Measurements from ENCODE around the gene MGAT5. TPM values are rescaled to one million over a fixed set of nuclear protein-coding genes. Genes with fewer than 3 reads are reported as not detected.
A peak's percentile ranks its signal among the peaks of the same experiment; 100 is the strongest.

The MGAT5 gene
- total RNA-seq, 2 experiments from 2014 or later = 48.2 to 56.7 TPM

- H3K27ac Mint-ChIP-seq = no peak overlapping the region
- no peak for DNase-seq
- H3K36me3 Mint-ChIP-seq (ENCODE audit: low read depth) = peaks cover 28% of the 10 kb centered on the region
- H3K4me1 Mint-ChIP-seq = peaks cover 90% of the 10 kb centered on the region
- H3K27me3 Mint-ChIP-seq = no peaks in the 10 kb centered on the region
- POLR2A ChIA-PET = no interaction called here
- no peak overlapping the region for H3K4me3 Mint-ChIP-seq
- H3K9me3 Mint-ChIP-seq = no peaks in the 10 kb centered on the region
- CTCF ChIA-PET = no interaction called here
Measured at GRCh38 chr2:134247679-134248078, 6.2 kb upstream of the MGAT5 start.

DNA sequence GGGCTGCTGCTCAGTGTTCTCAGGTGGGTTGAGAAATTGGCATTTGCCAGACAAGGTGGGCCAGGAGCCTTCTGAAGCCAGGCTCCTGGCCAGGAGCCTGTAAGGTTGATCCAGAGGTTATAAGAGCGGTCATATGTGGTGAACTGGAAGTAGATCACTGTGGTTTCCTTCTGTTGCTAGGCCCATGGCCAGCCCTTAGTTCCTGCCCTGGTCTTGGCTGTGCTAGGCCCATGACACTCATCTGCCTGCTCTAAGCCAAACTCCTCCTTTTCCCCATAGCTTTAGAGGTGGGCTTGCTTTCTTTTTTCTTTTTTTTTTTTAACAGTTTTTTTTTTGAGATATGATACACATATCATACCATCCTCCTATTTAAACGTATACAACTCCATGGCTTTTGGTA is 5.0 kb upstream of the MGAT5 start:
- Mint-ChIP-seq H3K27ac (no peak overlapping the region), H3K27me3 (no peaks in the 10 kb centered on the region), H3K9me3 (no peaks in the 10 kb centered on the region), H3K4me3 (no peak overlapping the region), H3K36me3 (ENCODE audit: low read depth) (peaks cover 35% of the 10 kb centered on the region), H3K4me1 (peaks cover 95% of the 10 kb centered on the region)
- DNase-seq = no peak
- ChIA-PET POLR2A (no interaction called here), CTCF (interaction anchor here (0.6 to 1.6 kb wide), 3 partner anchors 11 to 251 kb away, joined by 3 read pairs; no protein-coding TSS in a partner anchor)

GRCh38 chr2:134249755-134250154 is 4.1 kb upstream of the MGAT5 start:
- peaks cover 94% of the 10 kb centered on the region for H3K4me1 Mint-ChIP-seq
- no peaks in the 10 kb centered on the region for H3K9me3 Mint-ChIP-seq
- H3K27me3 Mint-ChIP-seq = no peaks in the 10 kb centered on the region
- POLR2A ChIA-PET = no interaction called here
- no peak overlapping the region for H3K4me3 Mint-ChIP-seq
- H3K36me3 Mint-ChIP-seq (ENCODE audit: low read depth) = peaks cover 40% of the 10 kb centered on the region
- no peak for DNase-seq
- CTCF ChIA-PET = interaction anchor here (0.6 to 1.6 kb wide), 2 partner anchors 12 to 14 kb away, joined by 3 to 4 read pairs; no protein-coding TSS in a partner anchor
- no peak overlapping the region for H3K27ac Mint-ChIP-seq

GRCh38 chr2:134250840-134251461 is 2.9 kb upstream of the MGAT5 start:
- POLR2A ChIA-PET = no interaction called here
- no peak for DNase-seq
- Mint-ChIP-seq H3K9me3 (no peaks in the 10 kb centered on the region), H3K36me3 (ENCODE audit: low read depth) (peaks cover 46% of the 10 kb centered on the region), H3K4me3 (no peak overlapping the region), H3K27me3 (no peaks in the 10 kb centered on the region), H3K27ac (no peak overlapping the region), H3K4me1 (peaks cover 89% of the 10 kb centered on the region)
- CTCF ChIA-PET = no interaction called here

DNA sequence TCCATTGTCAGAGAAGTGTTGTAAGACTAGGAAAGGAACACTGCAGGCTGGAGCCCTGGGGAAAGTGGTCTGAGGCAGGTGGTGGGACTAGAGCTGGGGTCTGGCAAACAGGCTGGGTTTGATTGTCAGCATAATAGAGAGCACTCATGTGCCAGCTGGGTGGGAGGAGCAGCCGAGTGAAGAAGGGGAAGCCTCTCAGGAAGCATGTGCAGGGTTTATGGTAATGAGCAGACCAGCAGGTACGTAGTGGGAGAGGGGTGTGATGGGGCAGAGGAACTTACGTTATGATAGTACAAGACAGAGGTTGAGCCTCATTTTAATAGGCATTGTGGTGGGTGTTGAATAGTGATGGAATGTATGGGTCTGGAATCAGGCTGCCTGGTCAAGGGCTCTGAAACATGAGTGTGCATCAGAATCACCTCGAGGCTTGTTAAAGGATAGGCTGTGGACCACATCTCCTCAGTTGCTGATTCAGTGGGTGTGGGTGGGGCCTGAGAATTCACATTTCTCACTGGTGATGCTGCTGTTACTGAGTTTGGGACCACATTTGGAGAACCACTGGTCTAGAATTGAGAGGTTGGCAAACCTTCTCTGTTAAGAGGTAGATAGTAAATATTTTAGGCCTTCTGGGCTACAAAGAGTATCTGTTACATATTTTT is 1.7 kb upstream of the MGAT5 start:
- POLR2A ChIA-PET = no interaction called here
- Mint-ChIP-seq H3K9me3 (no peaks in the 10 kb centered on the region), H3K4me1 (peaks cover 88% of the 10 kb centered on the region), H3K27ac (no peak overlapping the region), H3K36me3 (ENCODE audit: low read depth) (peaks cover 55% of the 10 kb centered on the region), H3K27me3 (no peaks in the 10 kb centered on the region), H3K4me3 (no peak overlapping the region)
- CTCF ChIA-PET = no interaction called here
- no peak for DNase-seq

DNA sequence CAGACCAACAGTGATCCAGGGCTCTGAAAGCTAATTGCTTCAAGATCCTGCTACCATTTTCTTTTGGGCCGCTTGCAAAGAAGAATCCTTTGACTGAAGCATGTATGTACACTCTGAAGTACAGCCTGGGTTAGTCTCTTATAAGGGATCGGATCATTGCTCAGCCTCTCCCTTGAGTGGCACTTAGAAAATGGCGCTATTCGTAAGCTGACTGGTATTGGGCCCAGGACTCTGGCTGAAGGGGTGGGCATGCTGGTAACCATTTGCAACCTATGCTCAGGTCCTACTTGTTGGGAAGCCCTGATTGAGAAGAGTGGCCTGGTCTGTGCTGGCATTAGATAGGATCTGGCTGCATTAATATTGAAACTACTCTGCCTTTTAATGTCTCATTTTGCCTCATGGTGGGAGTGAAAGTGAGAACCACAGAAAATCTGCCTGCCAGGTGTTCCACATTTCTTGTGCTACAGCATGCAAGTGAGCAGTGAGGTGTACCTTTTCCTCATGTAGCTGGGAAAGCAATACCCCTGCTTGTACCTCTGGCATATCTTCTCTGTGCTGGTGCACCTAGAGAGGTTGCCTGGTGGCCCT is 661 bp upstream of the MGAT5 start:
- Mint-ChIP-seq H3K9me3 (no peaks in the 10 kb centered on the region), H3K4me1 (peaks cover 88% of the 10 kb centered on the region), H3K27me3 (no peaks in the 10 kb centered on the region), H3K27ac (no peak overlapping the region), H3K36me3 (ENCODE audit: low read depth) (peaks cover 61% of the 10 kb centered on the region), H3K4me3 (no peak overlapping the region)
- CTCF ChIA-PET = interaction anchor here (1.3 to 1.5 kb wide), 2 partner anchors 13 to 159 kb away, joined by 3 to 7 read pairs; no protein-coding TSS in a partner anchor
- DNase-seq = no peak
- POLR2A ChIA-PET = no interaction called here

DNA sequence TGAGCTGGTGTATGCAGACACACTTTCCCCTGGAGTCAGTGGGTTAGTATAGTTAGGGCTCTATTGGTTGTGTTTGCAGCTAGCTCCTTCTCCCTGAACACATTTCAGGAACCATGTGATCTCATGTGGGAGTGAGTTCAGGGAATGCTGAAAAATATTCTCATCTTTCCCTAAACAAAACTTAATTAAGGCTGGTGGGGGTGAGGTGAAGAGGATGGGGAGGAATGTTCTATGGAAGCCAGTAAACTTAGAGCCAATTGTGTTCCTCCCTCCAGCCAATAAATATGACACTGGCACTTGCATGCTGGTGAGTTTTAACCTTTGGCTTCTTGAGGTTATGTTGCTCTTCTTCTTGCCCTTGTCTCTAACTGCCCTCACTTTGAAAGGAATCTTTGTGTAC is 952 bp downstream of the MGAT5 start:
- CTCF ChIA-PET = interaction anchor here (1.4 kb wide), 1 partner anchor 9 kb away, joined by 6 read pairs; no protein-coding TSS in a partner anchor
- POLR2A ChIA-PET = no interaction called here
- Mint-ChIP-seq H3K4me3 (no peak overlapping the region), H3K4me1 (peaks cover 89% of the 10 kb centered on the region), H3K9me3 (no peaks in the 10 kb centered on the region), H3K36me3 (ENCODE audit: low read depth) (peaks cover 64% of the 10 kb centered on the region), H3K27ac (no peak overlapping the region), H3K27me3 (no peaks in the 10 kb centered on the region)
- DNase-seq = no peak

DNA sequence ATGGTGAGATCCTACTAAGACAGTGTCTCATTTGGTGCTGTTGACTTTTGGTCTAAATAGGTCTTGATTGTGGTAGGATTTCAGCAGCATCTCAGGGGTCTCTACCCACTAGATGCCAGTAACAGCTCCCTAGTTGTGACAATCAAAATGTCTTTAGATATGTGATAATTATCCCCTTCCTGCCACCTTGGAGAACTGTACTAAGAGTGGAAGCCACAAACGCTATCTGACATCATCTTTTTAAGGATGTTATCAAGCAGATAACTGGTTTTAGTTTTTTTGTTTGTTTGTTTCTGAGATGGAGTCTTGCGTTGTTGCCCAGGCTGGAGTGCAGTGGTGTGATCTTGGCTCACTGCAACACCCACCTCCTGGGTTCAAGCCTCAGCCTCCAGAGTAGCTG is 3.1 kb downstream of the MGAT5 start:
- POLR2A ChIA-PET = no interaction called here

DNA sequence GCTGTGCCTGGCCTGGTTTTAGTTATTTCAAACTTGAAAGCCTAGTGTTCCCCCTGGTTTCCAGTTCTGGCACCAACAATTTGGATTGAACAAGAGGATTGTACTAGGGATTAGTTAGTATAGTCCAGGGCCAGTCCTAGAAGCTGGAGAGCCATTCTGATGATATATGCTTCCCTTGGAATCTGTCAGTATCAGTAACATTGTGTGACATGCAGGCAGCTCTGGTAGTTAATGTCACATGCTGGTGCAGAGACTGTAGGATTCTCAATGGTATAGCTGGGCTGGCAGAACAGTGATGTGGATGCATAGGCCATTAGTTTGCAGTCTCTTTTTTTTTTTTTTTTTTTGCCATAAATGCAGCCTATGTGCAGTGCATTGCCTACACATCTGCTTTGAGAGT is 3.6 kb downstream of the MGAT5 start:
- Mint-ChIP-seq H3K27me3 (no peaks in the 10 kb centered on the region), H3K4me1 (peaks cover 89% of the 10 kb centered on the region), H3K9me3 (no peaks in the 10 kb centered on the region), H3K36me3 (ENCODE audit: low read depth) (peaks cover 60% of the 10 kb centered on the region), H3K27ac (peak overlapping the region; percentile 33), H3K4me3 (no peak overlapping the region)
- DNase-seq = no peak
- ChIA-PET CTCF (no interaction called here), POLR2A (no interaction called here)

More for the DNA sequence above, 3.1 kb downstream of the MGAT5 start:
- no peak overlapping the region for H3K4me3 Mint-ChIP-seq
- no peaks in the 10 kb centered on the region for H3K9me3 Mint-ChIP-seq
- CTCF ChIA-PET = no interaction called here
- peaks cover 90% of the 10 kb centered on the region for H3K4me1 Mint-ChIP-seq
- H3K27ac Mint-ChIP-seq = peak overlapping the region; percentile 48
- DNase-seq = no peak
- H3K36me3 Mint-ChIP-seq (ENCODE audit: low read depth) = peaks cover 65% of the 10 kb centered on the region
- H3K27me3 Mint-ChIP-seq = no peaks in the 10 kb centered on the region

DNA sequence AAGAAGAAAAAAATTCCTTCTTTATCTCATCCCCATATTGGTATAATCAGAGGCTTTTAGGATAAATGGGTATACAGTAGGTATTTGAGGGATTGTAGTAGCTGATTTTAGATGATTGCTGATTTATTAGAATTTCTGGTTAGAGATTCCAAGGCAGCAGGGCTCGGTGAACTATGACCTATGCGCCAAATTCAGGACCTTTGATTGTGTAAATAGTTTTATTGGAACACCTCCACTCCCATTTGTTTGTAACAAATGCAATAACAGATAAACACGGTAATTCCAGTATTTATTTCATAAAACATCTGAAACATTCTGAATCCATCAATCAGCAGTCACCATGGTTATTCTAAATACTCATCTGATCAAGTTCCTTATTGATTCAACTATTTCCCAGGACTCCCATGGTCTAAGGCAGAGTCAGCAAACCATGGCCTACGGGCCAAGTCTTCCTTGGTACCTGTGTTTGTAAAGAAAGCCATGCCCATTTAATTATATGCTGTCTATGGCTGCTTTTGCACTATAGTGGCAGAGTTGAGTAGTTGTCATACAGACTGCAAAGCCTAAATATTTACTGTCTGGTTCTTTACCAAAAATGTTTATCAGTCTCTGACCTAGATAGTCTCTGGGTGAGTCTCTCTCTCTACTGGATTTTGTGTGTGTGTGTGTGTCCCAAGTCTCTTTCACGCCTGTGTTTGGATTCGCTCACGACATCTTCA is 4.3 kb downstream of the MGAT5 start:
- Mint-ChIP-seq H3K27me3 (no peaks in the 10 kb centered on the region), H3K4me3 (peak overlapping the region; percentile 40), H3K36me3 (ENCODE audit: low read depth) (peaks cover 60% of the 10 kb centered on the region), H3K9me3 (no peaks in the 10 kb centered on the region), H3K4me1 (peaks cover 89% of the 10 kb centered on the region), H3K27ac (peak overlapping the region; percentile 87)
- CTCF ChIA-PET = no interaction called here
- POLR2A ChIA-PET = no interaction called here
- no peak for DNase-seq

DNA sequence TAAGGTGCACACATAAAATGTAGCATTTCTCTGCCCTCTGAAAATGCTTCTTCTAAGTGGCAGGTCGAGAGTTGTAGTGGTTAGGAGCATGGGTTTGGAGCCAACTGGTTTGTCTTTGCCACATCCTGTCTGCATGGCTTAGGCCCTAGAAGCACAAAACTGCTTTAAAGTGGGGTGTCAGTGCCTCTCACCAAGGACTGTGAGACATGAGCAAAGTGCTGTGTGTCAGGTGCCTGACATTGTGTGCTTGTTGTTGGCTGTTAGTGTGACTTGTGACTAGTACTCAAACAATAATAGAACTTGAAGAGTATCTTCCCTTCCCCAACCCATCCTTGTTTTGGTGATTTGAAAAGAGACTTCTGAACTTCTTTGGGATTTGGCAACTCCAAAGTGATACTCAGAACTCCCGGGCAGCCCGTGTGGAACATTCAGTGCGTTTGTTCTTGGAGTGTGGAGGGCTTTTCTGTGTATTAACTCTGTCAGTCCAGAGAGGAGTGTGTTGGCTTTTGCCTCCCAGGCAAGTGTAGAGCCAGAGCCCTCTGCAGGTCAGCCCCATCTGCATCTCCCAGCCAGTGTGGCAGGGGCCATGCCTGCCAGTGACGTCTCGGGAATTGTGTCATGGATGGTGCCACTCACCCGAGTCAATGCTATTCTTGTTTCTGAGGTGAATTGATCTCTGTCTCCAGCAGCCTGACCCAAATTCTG is 5.0 kb downstream of the MGAT5 start:
- Mint-ChIP-seq H3K27ac (peak overlapping the region; percentile 87), H3K4me3 (peak overlapping the region; percentile 40), H3K27me3 (no peaks in the 10 kb centered on the region), H3K4me1 (peaks cover 85% of the 10 kb centered on the region), H3K9me3 (no peaks in the 10 kb centered on the region), H3K36me3 (ENCODE audit: low read depth) (peaks cover 53% of the 10 kb centered on the region)
- peak; percentile 83 for DNase-seq
- ChIA-PET POLR2A (no interaction called here), CTCF (no interaction called here)

- Mint-ChIP-seq H3K4me3 (no peak overlapping the region), H3K9me3 (no peaks in the 10 kb centered on the region), H3K27me3 (no peaks in the 10 kb centered on the region), H3K4me1 (peaks cover 78% of the 10 kb centered on the region), H3K36me3 (ENCODE audit: low read depth) (peaks cover 45% of the 10 kb centered on the region), H3K27ac (no peak overlapping the region)
- ChIA-PET CTCF (no interaction called here), POLR2A (no interaction called here)
- no peak for DNase-seq
Measured at GRCh38 chr2:134259571-134259970, 5.7 kb downstream of the MGAT5 start.

- ChIA-PET POLR2A (no interaction called here), CTCF (no interaction called here)
- H3K27ac Mint-ChIP-seq = no peak overlapping the region
- H3K27me3 Mint-ChIP-seq = no peaks in the 10 kb centered on the region
- H3K36me3 Mint-ChIP-seq (ENCODE audit: low read depth) = peaks cover 41% of the 10 kb centered on the region
- no peaks in the 10 kb centered on the region for H3K9me3 Mint-ChIP-seq
- no peak overlapping the region for H3K4me3 Mint-ChIP-seq
- DNase-seq = no peak
- peaks cover 78% of the 10 kb centered on the region for H3K4me1 Mint-ChIP-seq
Measured at GRCh38 chr2:134259994-134260393, 6.1 kb downstream of the MGAT5 start.
